Muscle of arm (tissue), 12 donors: ENCODE measurements around the gene CAMK4. TPM values are rescaled to one million over a fixed set of nuclear protein-coding genes. Genes with fewer than 3 reads are reported as not detected.

ENCODE experiments used
- DNase-seq: peaks from one replicate; pipeline ENCODE4 v3.0.0-alpha.2; 2013
- polyA plus RNA-seq, 12 donors: library from polyadenylated mRNA; unstranded; fragments of 120-200 nt; gene quantifications; one replicate each; pipeline ENCODE4 v1.2.1, GENCODE V29; 2013; ENCODE audit not compliant: insufficient read length in 12 of 12

Gene CAMK4
- polyA plus RNA-seq, 12 donors: 4.2 to 16.8 (median 5.5) TPM; not detected in 1

- DNase-seq: no peak
Measured at GRCh38 chr5:111422747-111423720, 198.8 kb downstream of the CAMK4 start.

- no peak for DNase-seq
Measured at GRCh38 chr5:111425205-111425604, 201.0 kb downstream of the CAMK4 start.

- DNase-seq: no peak
Measured at GRCh38 chr5:111427762-111428161, 203.6 kb downstream of the CAMK4 start.

GRCh38 chr5:111432883-111433536 lies 208.8 kb downstream of the CAMK4 start:
- DNase-seq: no peak

GRCh38 chr5:111434800-111435199 lies 210.6 kb downstream of the CAMK4 start:
- DNase-seq: no peak

- no peak for DNase-seq
Measured at GRCh38 chr5:111439473-111440075, 215.4 kb downstream of the CAMK4 start.

GRCh38 chr5:111447099-111447498 lies 222.9 kb downstream of the CAMK4 start:
- no peak for DNase-seq

GRCh38 chr5:111447822-111448221 lies 223.6 kb downstream of the CAMK4 start:
- no peak for DNase-seq

- DNase-seq: no peak
Measured at GRCh38 chr5:111453295-111453694, 229.1 kb downstream of the CAMK4 start.

- no peak for DNase-seq
Measured at GRCh38 chr5:111453747-111454146, 229.6 kb downstream of the CAMK4 start.

GRCh38 chr5:111454198-111454622 lies 230.0 kb downstream of the CAMK4 start:
- DNase-seq: no peak

GRCh38 chr5:111454776-111455175 lies 230.6 kb downstream of the CAMK4 start:
- DNase-seq: no peak

GRCh38 chr5:111461255-111461671 lies 237.1 kb downstream of the CAMK4 start:
- DNase-seq: no peak

- DNase-seq: no peak
Measured at GRCh38 chr5:111461934-111462333, 237.8 kb downstream of the CAMK4 start.

- DNase-seq: no peak
Measured at GRCh38 chr5:111463311-111463710, 239.1 kb downstream of the CAMK4 start.

- DNase-seq: no peak
Measured at GRCh38 chr5:111469293-111469896, 245.2 kb downstream of the CAMK4 start.

GRCh38 chr5:111469903-111470302 lies 245.7 kb downstream of the CAMK4 start:
- DNase-seq: no peak

- no peak for DNase-seq
Measured at GRCh38 chr5:111472096-111472495, 247.9 kb downstream of the CAMK4 start.

- no peak for DNase-seq
Measured at GRCh38 chr5:111472579-111472978, 248.4 kb downstream of the CAMK4 start.

GRCh38 chr5:111478266-111478665 lies 254.1 kb downstream of the CAMK4 start:
- DNase-seq: no peak

GRCh38 chr5:111478898-111479297 lies 254.7 kb downstream of the CAMK4 start:
- no peak for DNase-seq

- DNase-seq: no peak
Measured at GRCh38 chr5:111480346-111480745, 256.2 kb downstream of the CAMK4 start.
